GM12878 (cell line): Measurements from ENCODE around the gene CHST15. TPM values are rescaled to one million over a fixed set of nuclear protein-coding genes. Genes with fewer than 3 reads are reported as not detected.

Experiments used
- ATAC-seq: fragments of 200-7000 bp; cut with Tn5 transposase; 3 replicates; pipeline ENCODE4 v1.9.1; 2020; ENCODE audit warnings: mild to moderate bottlenecking, moderate library complexity
- BruUV-seq: library from RNA; stranded (reverse); fragments of 400-500 nt; replicated peaks from 2 replicates; lab custom pipeline; 2021; lab: Mats Ljungman, UMichigan
- CTCF ChIA-PET: fragments of 300-600 bp; sonication (Branson Sonifier 250); formaldehyde crosslinking; extraction: SDS; loops from one replicate; lab custom pipeline; 2021; ENCODE audit warnings: inconsistent platforms; lab: Yijun Ruan, JAX
- POLR2A ChIA-PET: fragments of 350-600 bp; formaldehyde crosslinking; extraction: SDS; loops from one replicate; lab custom pipeline; 2021; ENCODE audit warnings: inconsistent platforms; lab: Charles Lee
- RAD21 ChIA-PET: fragments of 300-600 bp; sonication (Branson Sonifier 250); formaldehyde crosslinking; loops from one replicate; lab custom pipeline; 2023; ENCODE audit warnings: antibody characterized with exemption; ENCODE audit not compliant: unreplicated experiment; lab: Charles Lee
- SMC1A ChIA-PET: fragments of 300-600 bp; sonication (Branson Sonifier 250); formaldehyde crosslinking; loops from one replicate; lab custom pipeline; 2023; ENCODE audit not compliant: unreplicated experiment, uncharacterized antibody; lab: Charles Lee
- DNase-seq: peaks from one replicate; pipeline ENCODE4 v3.0.0-alpha.2; 2011; ENCODE audit warnings: low read depth, low spot score
- FAIRE-seq: peaks from 3 replicates; lab custom pipeline; 2011; peaks lifted over from hg19 to GRCh38; lab: Jason Lieb, UNC
- H2AFZ ChIP-seq: 2 replicates; pipeline ENCODE4 v1.6.0; 2011; ENCODE audit warnings: low read depth, low read length, control low read depth; ENCODE audit not compliant: control insufficient read depth
- H3K27ac ChIP-seq: 2 replicates; pipeline ENCODE4 v1.5.1; 2011; ENCODE audit warnings: control low read depth; ENCODE audit not compliant: control insufficient read depth, insufficient read depth
- H3K27me3 ChIP-seq, 2 experiments: replicated peaks in 1 of 2; 2 replicates each; pipeline versions ENCODE4 v1.6.0 to v1.6.1; 2011; ENCODE audit warnings: low read length in 1 of 2; ENCODE audit not compliant: control insufficient read depth in 2 of 2, insufficient read depth in 2 of 2
- H3K36me3 ChIP-seq, 2 experiments: 2 replicates each; pipeline ENCODE4 v1.5.1; 2011; ENCODE audit warnings: low read length in 1 of 2; ENCODE audit not compliant: control insufficient read depth in 2 of 2, insufficient read depth in 2 of 2
- H3K4me1 ChIP-seq: 2 replicates; pipeline ENCODE4 v1.6.1; 2011; ENCODE audit warnings: mild to moderate bottlenecking, low read length, moderate library complexity, mixed read lengths; ENCODE audit not compliant: control insufficient read depth, insufficient read depth
- H3K4me2 ChIP-seq: 2 replicates; pipeline ENCODE4 v1.6.0; 2011; ENCODE audit warnings: control low read depth; ENCODE audit not compliant: control insufficient read depth, insufficient read depth
- H3K4me3 ChIP-seq: fragments of 200-600 bp; sonication (generic); 2 replicates; pipeline ENCODE4 v1.5.1; 2016
- H3K79me2 ChIP-seq: 2 replicates; pipeline ENCODE4 v1.6.0; 2011; ENCODE audit warnings: low read length; ENCODE audit not compliant: control insufficient read depth, insufficient read depth
- H3K9ac ChIP-seq: 2 replicates; pipeline ENCODE4 v1.8.0; 2011; ENCODE audit warnings: low read length, control low read depth, mixed read lengths; ENCODE audit not compliant: control insufficient read depth, insufficient read depth
- H3K9me3 ChIP-seq: replicated peaks from 3 replicates; pipeline ENCODE4 v1.5.1; 2011; ENCODE audit warnings: mild to moderate bottlenecking, low read length; ENCODE audit not compliant: control insufficient read depth, insufficient read depth
- H4K20me1 ChIP-seq: 2 replicates; pipeline ENCODE4 v1.6.0; 2011; ENCODE audit not compliant: control insufficient read depth, insufficient read depth
- ATF2 ChIP-seq: IDR thresholded peaks from 2 replicates; pipeline ENCODE4 v1.6.1; 2012; ENCODE audit warnings: low read length, inconsistent platforms
- BMI1 ChIP-seq: fragments of 450-650 bp; IDR thresholded peaks from 2 replicates; pipeline ENCODE4 v1.6.1; 2016; ENCODE audit warnings: mild to moderate bottlenecking, moderate library complexity, borderline replicate concordance
- CREB1 ChIP-seq: IDR thresholded peaks from 2 replicates; pipeline ENCODE4 v1.6.1; 2012; ENCODE audit warnings: low read depth, mild to moderate bottlenecking, inconsistent platforms
- KDM1A ChIP-seq: fragments of 200-600 bp; sonication (generic); IDR thresholded peaks from 2 replicates; pipeline ENCODE4 v1.6.1; 2016; ENCODE audit warnings: borderline replicate concordance
- MAX ChIP-seq: IDR thresholded peaks from 2 replicates; pipeline ENCODE4 v1.6.1; 2012; ENCODE audit warnings: low read depth, low read length, improper control_type of control experiment
- NFIC ChIP-seq: IDR thresholded peaks from 2 replicates; pipeline ENCODE4 v1.6.1; 2012; ENCODE audit warnings: low read depth, mild to moderate bottlenecking, inconsistent platforms, low read length, moderate library complexity
- NFXL1 ChIP-seq: fragments of 450-650 bp; IDR thresholded peaks from 2 replicates; pipeline ENCODE4 v1.6.1; 2017; ENCODE audit warnings: antibody characterized with exemption, mild to moderate bottlenecking, borderline replicate concordance
- NR2C1 ChIP-seq: fragments of 450-650 bp; IDR thresholded peaks from 2 replicates; pipeline ENCODE4 v1.6.1; 2017; ENCODE audit warnings: antibody characterized with exemption, mild to moderate bottlenecking, moderate library complexity
- NR2C2 ChIP-seq: IDR thresholded peaks from 2 replicates; pipeline ENCODE4 v1.6.1; 2011; ENCODE audit warnings: borderline replicate concordance, low read depth; ENCODE audit not compliant: control insufficient read depth, insufficient read length
- PML ChIP-seq: IDR thresholded peaks from 2 replicates; pipeline ENCODE4 v1.6.1; 2012; ENCODE audit warnings: low read length, inconsistent platforms
- RB1 ChIP-seq: fragments of 450-650 bp; formaldehyde crosslinking; IDR thresholded peaks from 2 replicates; pipeline ENCODE4 v1.6.1; 2017; ENCODE audit warnings: mild to moderate bottlenecking, borderline replicate concordance
- RCOR1 ChIP-seq: conservative IDR thresholded peaks from 2 replicates; pipeline ENCODE4 v1.6.1; 2012; ENCODE audit warnings: low read depth, low read length, improper control_type of control experiment
- RELB ChIP-seq: fragments of 450-650 bp; IDR thresholded peaks from 2 replicates; pipeline ENCODE4 v1.6.1; 2017; ENCODE audit warnings: low read depth, mild to moderate bottlenecking, moderate library complexity
- SMAD5 ChIP-seq: IDR thresholded peaks from 2 replicates; pipeline ENCODE4 v1.6.1; 2016; ENCODE audit warnings: antibody characterized with exemption, low read depth
- SMARCA5 ChIP-seq: fragments of 450-650 bp; IDR thresholded peaks from 2 replicates; pipeline ENCODE4 v1.6.1; 2017; ENCODE audit warnings: mild to moderate bottlenecking
- TCF3 ChIP-seq: IDR thresholded peaks from 2 replicates; pipeline ENCODE4 v1.6.1; 2012; ENCODE audit warnings: low read depth, mild to moderate bottlenecking, low read length, borderline replicate concordance; ENCODE audit not compliant: insufficient read depth
- ZBTB33 ChIP-seq: fragments of 450-650 bp; IDR thresholded peaks from 2 replicates; pipeline ENCODE4 v1.6.1; 2017; ENCODE audit warnings: mild to moderate bottlenecking
- WGBS: methylation state at CpG from one replicate; pipeline ENCODE4 v1.1.6; 2016; ENCODE audit warnings: low lambda C conversion rate; ENCODE audit not compliant: insufficient replicate concordance, insufficient coverage; ENCODE audit errors: missing lambda C conversion rate; 5-methylcytosine and 5-hydroxymethylcytosine counted together
- in situ Hi-C: fragments of 300-500 bp; cut with MboI; formaldehyde crosslinking; loops from 9 replicates; pipeline ENCODE4 v1.14.3; 2018; ENCODE audit warnings: mixed read lengths
- intact Hi-C: fragments of 100-400 bp; cut with micrococcal nuclease; formaldehyde crosslinking; loops from one replicate; pipeline ENCODE4 v1.14.2; 2022; ENCODE audit not compliant: unreplicated experiment
- polyA plus RNA-seq, 11 experiments: library from polyadenylated mRNA; depleted of rRNA in 4 of 11; unstranded in 6 of 11; stranded (reverse) in 5 of 11; fragments of >200 nt; fragmentation: Nextera tagmentation in 4 of 11; fragmentation: Illumina TruSeq in 1 of 11; extraction: Ambion mirVana in 4 of 11; extraction: Trizol in 1 of 11; gene quantifications; 1 replicate in 1 of 11; 2 replicates in 10 of 11; pipeline versions ENCODE4 v1.2.1 to v1.2.3, GENCODE V29; 2011 to 2016; ENCODE audit warnings: inconsistent platforms in 2 of 11, missing spikeins in 2 of 11, low read depth in 1 of 11
- total RNA-seq, 4 experiments: library from RNA; depleted of rRNA in 3 of 4; stranded (reverse); fragments of >200 nt in 3 of 4; fragmentation: Illumina TruSeq in 1 of 4; extraction: Trizol in 1 of 4; gene quantifications; 2 replicates each; pipeline versions ENCODE4 v1.2.1 to v1.2.3, GENCODE V29; 2013 to 2021

The CHST15 gene
- total and polyA plus RNA-seq, 10 of the 15 experiments (the other 5 are each of a cell fraction or from before 2014, with no cell fraction given), result 0.02 to 0.53 (median 0.05) TPM; not detected in 1

GRCh38 chr10:124032971-124033886 is 60.2 kb downstream of the CHST15 start:
- ChIA-PET POLR2A (interaction anchor here (0.6 kb wide), 2 partner anchors 15 to 434 kb away, joined by 3 to 4 read pairs; no protein-coding TSS in a partner anchor), CTCF (interaction anchor here (1.1 kb wide), 1 partner anchor 37 kb away, joined by 3 read pairs; no protein-coding TSS in a partner anchor), SMC1A (interaction anchor here (2.5 kb wide), 1 partner anchor 9 kb away, joined by 7 read pairs; no protein-coding TSS in a partner anchor), RAD21 (no interaction called here)
- H3K4me2 ChIP-seq, result no peak overlapping the region
- no peak overlapping the region for H3K9ac ChIP-seq
- no peak overlapping the region for H3K4me3 ChIP-seq
- no peaks in the 10 kb centered on the region for H3K36me3 ChIP-seq
- no peaks in the 10 kb centered on the region for H4K20me1 ChIP-seq
- no peaks in the 10 kb centered on the region for H3K9me3 ChIP-seq
- WGBS, result 50% methylated on average over 15 of the region's 15 CpGs
- intact Hi-C loops, result no loop called here
- DNase-seq (no peak), FAIRE-seq (no peak), ATAC-seq (no peak)
- in situ Hi-C loops, result no loop called here
- no peaks in the 10 kb centered on the region; a peak in 3 of 4 replicates for H3K27me3 ChIP-seq
- H3K79me2 ChIP-seq, result no peaks in the 10 kb centered on the region
- no TSS peak for BruUV-seq
- H3K27ac ChIP-seq, result no peak overlapping the region
- peaks cover 16% of the 10 kb centered on the region for H3K4me1 ChIP-seq
- no peak overlapping the region for H2AFZ ChIP-seq
- TF ChIP-seq MAX (no peak), BMI1 (no peak), NR2C2 (no peak), NFIC (no peak), SMAD5 (no peak), SMARCA5 (no peak), PML (no peak), NR2C1 (no peak), KDM1A (no peak), ZBTB33 (no peak), TCF3 (no peak), ATF2 (no peak), RCOR1 (no peak), CREB1 (no peak), RELB (no peak), NFXL1 (no peak), RB1 (no peak)
